ENCODE data around the gene ELSPBP1. TPM values are rescaled to one million over a fixed set of nuclear protein-coding genes. Genes with fewer than 3 reads are reported as not detected.

Gene ELSPBP1
- total RNA-seq, 1 experiment from 2014 or later, result not detected

DNA sequence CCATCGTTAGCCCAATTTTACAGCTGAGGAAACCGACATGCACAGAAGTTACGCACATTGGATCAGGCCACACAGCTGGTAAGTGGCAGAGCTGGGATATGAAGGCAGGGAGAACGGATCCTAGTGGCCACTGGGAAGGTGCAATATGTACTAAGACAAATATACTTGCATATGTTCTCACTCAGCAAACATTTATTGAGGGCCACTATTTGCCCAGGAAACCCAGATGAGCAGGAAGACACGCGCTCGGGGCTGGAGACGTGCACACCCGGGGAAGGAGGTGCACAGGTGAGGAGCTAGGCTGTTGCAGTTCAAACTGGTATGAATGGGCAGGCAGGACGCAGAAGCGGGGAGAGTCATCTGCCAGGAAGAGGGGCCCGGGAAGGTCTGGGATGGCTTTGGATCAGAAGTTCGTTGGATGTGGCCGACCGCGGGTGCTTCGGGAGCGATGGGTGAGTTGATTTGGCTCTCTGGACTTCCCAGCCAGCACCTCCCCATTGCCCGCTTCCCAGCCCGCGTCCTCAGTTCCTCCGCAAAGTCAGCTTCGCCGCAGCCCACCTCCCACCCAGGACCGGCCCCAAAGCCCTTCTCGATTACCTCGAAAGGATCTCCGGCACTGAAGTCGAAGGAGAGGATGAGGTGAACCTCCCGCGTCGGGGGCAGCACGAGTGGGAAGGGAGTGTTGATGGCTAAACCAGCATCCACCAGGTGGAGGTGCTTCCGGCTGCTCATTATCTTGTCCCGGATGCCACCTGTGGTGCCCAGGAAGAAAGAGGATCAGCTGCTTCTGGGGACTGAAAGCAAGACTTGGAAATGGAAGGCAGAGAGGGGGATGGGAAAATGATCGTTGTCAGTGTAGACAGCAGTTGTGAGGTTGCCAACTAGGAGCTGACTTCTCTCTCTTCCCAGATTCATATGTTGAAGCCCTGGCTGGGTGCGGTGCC lies 67.2 kb downstream of the ELSPBP1 start:
- Histone ChIP-seq H2BK15ac (ENCODE audit: low read depth, low read length) (no peak overlapping the region), H3K9me3 (ENCODE audit: control insufficient read depth, low read depth, low read length) (no peaks in the 10 kb centered on the region), H3K18ac (ENCODE audit: insufficient read length, low read depth, low read length) (peak overlapping the region; percentile 56), H4K91ac (ENCODE audit: insufficient read length, low read depth, low read length) (no peak overlapping the region), H3K4me2 (ENCODE audit: insufficient read depth, insufficient read length, low read length) (peak overlapping the region; percentile 51), H3T11ph (ENCODE audit: low read length) (no peak overlapping the region), H3K27me3 (ENCODE audit: insufficient read depth, low read length) (no peaks in the 10 kb centered on the region), H2BK20ac (ENCODE audit: low read depth, low read length, poor library complexity, severe bottlenecking) (no peak overlapping the region), H3K9ac (ENCODE audit: extremely low read depth, insufficient read length, low read length) (peak overlapping the region; percentile 15), H2AFZ (ENCODE audit: low read length) (no peak overlapping the region), H3K23me2 (ENCODE audit: insufficient read length, low read depth, low read length, poor library complexity, severe bottlenecking) (no peaks in the 10 kb centered on the region), H3K27ac (ENCODE audit: insufficient read length, low read depth, low read length) (no peak overlapping the region), H2AK5ac (ENCODE audit: insufficient read length, low read length) (no peak overlapping the region), H3K23ac (ENCODE audit: insufficient read length, low read depth, low read length) (no peak overlapping the region), H3K79me2 (ENCODE audit: insufficient read depth, low read length) (no peaks in the 10 kb centered on the region), H3K4me1 (ENCODE audit: insufficient read depth, low read length) (peaks cover 12% of the 10 kb centered on the region; the same call in 1 of the 2 replicates), H2BK5ac (ENCODE audit: insufficient read length, low read length) (peak overlapping the region; percentile 34), H3K79me1 (ENCODE audit: insufficient read depth, low read depth, low read length, poor library complexity, severe bottlenecking) (no peaks in the 10 kb centered on the region), H3K4ac (ENCODE audit: low read depth, low read length) (no peak overlapping the region; the same call in 1 of the 2 replicates), H4K8ac (replicated peaks; ENCODE audit: insufficient read length, low read depth, low read length) (peak overlapping the region; percentile 15), H4K5ac (ENCODE audit: insufficient read length, low read depth, low read length) (peak overlapping the region; percentile 16), H3K14ac (ENCODE audit: insufficient read depth, low read length) (peak overlapping the region; percentile 64; the same call in 1 of the 2 replicates), H3K56ac (ENCODE audit: insufficient read length, low read depth, low read length) (no peak overlapping the region), H2BK12ac (ENCODE audit: insufficient read length, low read depth, low read length) (no peak overlapping the region), H4K20me1 (ENCODE audit: control insufficient read depth, insufficient read depth, insufficient read length) (no peaks in the 10 kb centered on the region), H2BK120ac (ENCODE audit: low read depth, low read length, poor library complexity, severe bottlenecking) (no peak overlapping the region)
- H3K36me3 Mint-ChIP-seq (ENCODE audit: insufficient read depth in 1 of 3, low read depth in 3 of 3), result peaks cover 2 to 7% (median 6%) of the 10 kb centered on the region in 3 experiments; a peak in 5 of 7 replicates
- H3K27me3 Mint-ChIP-seq (ENCODE audit: low read depth), result peaks cover 1% of the 10 kb centered on the region; the same call in 1 of the 2 replicates
- WGBS (ENCODE audit: extremely low coverage, insufficient read length, low lambda C conversion rate), result no CpG with 5 or more reads among the region's 37 CpGs
- peaks cover 4 to 6% of the 10 kb centered on the region in 2 experiments; a peak in 2 of 5 replicates for H3K9me3 Mint-ChIP-seq
- H3K27ac Mint-ChIP-seq, result peak overlapping the region; percentile 56 to 96 (median 66); a peak in 6 of 7 replicates
- TF ChIP-seq, protein P1, sequence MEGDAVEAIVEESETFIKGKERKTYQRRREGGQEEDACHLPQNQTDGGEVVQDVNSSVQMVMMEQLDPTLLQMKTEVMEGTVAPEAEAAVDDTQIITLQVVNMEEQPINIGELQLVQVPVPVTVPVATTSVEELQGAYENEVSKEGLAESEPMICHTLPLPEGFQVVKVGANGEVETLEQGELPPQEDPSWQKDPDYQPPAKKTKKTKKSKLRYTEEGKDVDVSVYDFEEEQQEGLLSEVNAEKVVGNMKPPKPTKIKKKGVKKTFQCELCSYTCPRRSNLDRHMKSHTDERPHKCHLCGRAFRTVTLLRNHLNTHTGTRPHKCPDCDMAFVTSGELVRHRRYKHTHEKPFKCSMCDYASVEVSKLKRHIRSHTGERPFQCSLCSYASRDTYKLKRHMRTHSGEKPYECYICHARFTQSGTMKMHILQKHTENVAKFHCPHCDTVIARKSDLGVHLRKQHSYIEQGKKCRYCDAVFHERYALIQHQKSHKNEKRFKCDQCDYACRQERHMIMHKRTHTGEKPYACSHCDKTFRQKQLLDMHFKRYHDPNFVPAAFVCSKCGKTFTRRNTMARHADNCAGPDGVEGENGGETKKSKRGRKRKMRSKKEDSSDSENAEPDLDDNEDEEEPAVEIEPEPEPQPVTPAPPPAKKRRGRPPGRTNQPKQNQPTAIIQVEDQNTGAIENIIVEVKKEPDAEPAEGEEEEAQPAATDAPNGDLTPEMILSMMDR (conservative IDR thresholded peaks at IDR 0.05), result peak; percentile 36; the same call in 2 of the 3 replicates
- peak overlapping the region; percentile 58 to 72 for H3K4me3 Mint-ChIP-seq
- DNase-seq, result peak; percentile 57
- H3K4me1 Mint-ChIP-seq, result peaks cover 24 to 30% of the 10 kb centered on the region in 2 experiments

Measured in H9 (cell line).